Endothelial cell of umbilical vein (primary cell): ENCODE results near the gene CSNK1E. TPM values are rescaled to one million over a fixed set of nuclear protein-coding genes. Genes with fewer than 3 reads are reported as not detected.

Source experiments
- BruUV-seq: library from RNA; stranded (reverse); fragments of 400-500 nt; replicated peaks from 2 replicates; lab custom pipeline; 2021; lab: Mats Ljungman, UMichigan
- CTCF ChIA-PET: fragments of 300-600, 350-600 bp; sonication (Branson Sonifier 250); formaldehyde crosslinking; loops from one replicate; lab custom pipeline; 2021; ENCODE audit warnings: antibody characterized with exemption, inconsistent platforms; lab: Charles Lee
- POLR2A ChIA-PET: fragments of 300-600, 350-600 bp; sonication (Branson Sonifier 250); formaldehyde crosslinking; loops from one replicate; lab custom pipeline; 2021; ENCODE audit warnings: antibody characterized with exemption, inconsistent platforms; lab: Charles Lee
- DNase-seq: peaks from one replicate; pipeline ENCODE4 v3.0.0-alpha.2; 2011; ENCODE audit warnings: low read depth, low spot score
- FAIRE-seq: peaks from 2 replicates; lab custom pipeline; 2011; peaks lifted over from hg19 to GRCh38; lab: Jason Lieb, UNC
- H2AFZ ChIP-seq: 2 replicates; pipeline ENCODE4 v1.6.0; 2012; ENCODE audit warnings: low read depth, low read length, control low read depth, inconsistent platforms
- H3K27ac ChIP-seq: 2 replicates; pipeline ENCODE4 v1.5.1; 2011; ENCODE audit warnings: low read depth, mild to moderate bottlenecking, control low read depth, low read length, moderate library complexity; ENCODE audit not compliant: insufficient read depth
- H3K27me3 ChIP-seq, 2 experiments: 2 replicates each; pipeline versions ENCODE4 v1.6.0 to v1.6.1; 2011; ENCODE audit warnings: low read length in 2 of 2, mixed read lengths in 1 of 2; ENCODE audit not compliant: control insufficient read depth in 2 of 2, insufficient read depth in 2 of 2
- H3K36me3 ChIP-seq, 2 experiments: 2 replicates in 1 of 2; 3 replicates in 1 of 2; pipeline ENCODE4 v1.5.1; 2011; ENCODE audit warnings: low read length in 2 of 2, mild to moderate bottlenecking in 1 of 2, moderate library complexity in 1 of 2; ENCODE audit not compliant: control insufficient read depth in 2 of 2, insufficient read depth in 2 of 2; ENCODE audit errors: extremely low read depth in 1 of 2
- H3K4me1 ChIP-seq: 3 replicates; pipeline ENCODE4 v1.5.1; 2011; ENCODE audit warnings: mild to moderate bottlenecking, low read length; ENCODE audit not compliant: control insufficient read depth, insufficient read depth; ENCODE audit errors: extremely low read depth
- H3K4me2 ChIP-seq: 2 replicates; pipeline ENCODE4 v1.6.1; 2011; ENCODE audit warnings: low read length, control low read depth, mixed read lengths; ENCODE audit not compliant: insufficient read depth
- H3K4me3 ChIP-seq, 3 experiments: fragments of 200-600 bp in 1 of 3; sonication (generic), shearing (Covaris generic) in 1 of 3; replicated peaks in 1 of 3; 2 replicates each; pipeline ENCODE4 v1.5.1; 2011 to 2016; ENCODE audit warnings: control low read depth in 3 of 3, low read length in 3 of 3, mild to moderate bottlenecking in 2 of 3, inconsistent platforms in 1 of 3, low read depth in 1 of 3, moderate library complexity in 1 of 3; ENCODE audit not compliant: insufficient read depth in 1 of 3
- H3K79me2 ChIP-seq: 2 replicates; pipeline ENCODE4 v1.6.0; 2012; ENCODE audit warnings: low read length, inconsistent platforms; ENCODE audit not compliant: control insufficient read depth, insufficient read depth
- H3K9ac ChIP-seq: replicated peaks from 2 replicates; pipeline ENCODE3; 2011; ENCODE audit warnings: low read length, control low read depth; ENCODE audit not compliant: insufficient read depth; ENCODE audit errors: extremely low read depth
- H3K9me1 ChIP-seq: replicated peaks from 3 replicates; pipeline ENCODE4 v1.6.0; 2011; ENCODE audit warnings: mild to moderate bottlenecking, low read length; ENCODE audit not compliant: control insufficient read depth, insufficient read depth; ENCODE audit errors: extremely low read depth
- H3K9me3 ChIP-seq: replicated peaks from 2 replicates; pipeline ENCODE4 v1.5.1; 2012; ENCODE audit warnings: low read length, inconsistent platforms; ENCODE audit not compliant: control insufficient read depth, insufficient read depth
- H4K20me1 ChIP-seq: replicated peaks from 2 replicates; pipeline ENCODE3; 2011; ENCODE audit warnings: mild to moderate bottlenecking, low read length; ENCODE audit not compliant: control insufficient read depth, insufficient read depth; ENCODE audit errors: extremely low read depth
- EZH2 ChIP-seq: IDR thresholded peaks from 2 replicates; pipeline ENCODE4 v1.6.1; 2012; ENCODE audit warnings: borderline replicate concordance, low read depth, mild to moderate bottlenecking, moderate library complexity, low read length, inconsistent platforms; ENCODE audit not compliant: severe bottlenecking
- FOS ChIP-seq: IDR thresholded peaks from 2 replicates; pipeline ENCODE4 v1.6.1; 2011; ENCODE audit warnings: mild to moderate bottlenecking, low read length, moderate library complexity, borderline replicate concordance; ENCODE audit not compliant: insufficient read depth
- GATA2 ChIP-seq: IDR thresholded peaks from 2 replicates; pipeline ENCODE4 v1.7.0; 2011; ENCODE audit warnings: low read depth, mild to moderate bottlenecking, moderate library complexity, mixed read lengths, low read length; ENCODE audit not compliant: insufficient read length, insufficient read depth
- JUN ChIP-seq: IDR thresholded peaks from 2 replicates; pipeline ENCODE4 v1.6.1; 2011; ENCODE audit warnings: borderline replicate concordance, low read depth; ENCODE audit not compliant: insufficient read length, insufficient read depth
- MYC ChIP-seq: IDR thresholded peaks from one replicate; pipeline ENCODE4 v1.6.1; 2011; ENCODE audit warnings: mild to moderate bottlenecking, low read depth, low read length
- POLR2A ChIP-seq: IDR thresholded peaks from 2 replicates; pipeline ENCODE4 v1.6.1; 2012; ENCODE audit warnings: low read depth, mild to moderate bottlenecking, control low read depth, low read length
- POLR2AphosphoS5 ChIP-seq: IDR thresholded peaks from 2 replicates; pipeline ENCODE4 v1.6.1; 2012; ENCODE audit warnings: low read depth, mild to moderate bottlenecking, control low read depth, low read length, moderate library complexity; ENCODE audit not compliant: insufficient read depth
- dilution Hi-C: fragments of 300-500 bp; cut with MboI; formaldehyde crosslinking; loops from one replicate; pipeline ENCODE4 v1.15.0; 2019; ENCODE audit warnings: low sequenced_read_pairs; ENCODE audit not compliant: extremely low pct_ligation_motif_present
- intact Hi-C: fragments of 100-400 bp; cut with micrococcal nuclease; formaldehyde crosslinking; loops from one replicate; pipeline ENCODE4 v1.10.0; 2022
- polyA plus RNA-seq, 4 experiments: library from polyadenylated mRNA; depleted of rRNA in 3 of 4; stranded (reverse) in 3 of 4; unstranded in 1 of 4; fragments of >200 nt; gene quantifications; 2 replicates each; pipeline versions ENCODE4 v1.2.1 to v1.2.3, GENCODE V29; 2011 to 2012; ENCODE audit warnings: missing spikeins in 1 of 4
- total RNA-seq: library from RNA; stranded (reverse); gene quantifications from 2 replicates; pipeline ENCODE4 v1.2.3, GENCODE V29; 2021
- TF ChIP-seq, protein P1 (sequence below): IDR thresholded peaks from 2 replicates; pipeline ENCODE4 v1.6.1; 2011; ENCODE audit not compliant: insufficient read depth, insufficient read length
- TF ChIP-seq, protein P2 (sequence below), 2 donors: IDR thresholded peaks; 1 replicate in 1 of 2; 2 replicates in 1 of 2; pipeline ENCODE4 v1.5.1; 2011; ENCODE audit warnings: low read length in 2 of 2, mild to moderate bottlenecking in 2 of 2, moderate library complexity in 2 of 2, control low read depth in 1 of 2, inconsistent platforms in 1 of 2, low read depth in 1 of 2; ENCODE audit not compliant: insufficient read depth in 1 of 2; ENCODE audit errors: extremely low read depth in 1 of 2

Gene CSNK1E
- total and polyA plus RNA-seq, 2 donors (not counting 3 experiments of a cell fraction or from before 2014, with no cell fraction given), result 259 to 262 TPM

DNA sequence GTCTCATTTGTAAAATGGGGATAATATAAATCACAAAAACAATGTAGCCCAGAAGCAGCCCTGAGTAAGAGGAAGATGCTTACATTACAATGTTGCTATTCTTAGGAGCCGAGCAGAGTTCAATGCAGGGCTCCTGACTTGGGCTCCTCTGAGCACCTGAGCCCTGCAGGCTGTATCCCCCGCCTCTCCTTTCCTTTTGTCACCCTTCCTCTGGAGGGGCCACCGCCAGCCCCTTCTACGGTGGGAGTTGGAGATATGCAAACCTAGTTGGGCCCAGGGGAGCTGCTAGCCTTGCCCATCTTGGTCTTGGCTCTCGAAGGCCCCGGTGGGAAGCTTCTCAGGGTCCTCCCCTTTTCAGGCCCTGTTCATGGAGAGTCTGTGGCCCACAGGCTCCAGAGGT, 8.4 kb upstream of the CSNK1E start:
- dilution Hi-C loops, result no loop called here
- no peak for FAIRE-seq
- CTCF ChIA-PET, result interaction anchor here (1.3 kb wide), 1 partner anchor 16 kb away, joined by 3 read pairs; no protein-coding TSS in a partner anchor

More for the DNA sequence above, 8.4 kb upstream of the CSNK1E start:
- no peaks in the 10 kb centered on the region for H3K79me2 ChIP-seq
- H3K4me1 ChIP-seq, result peaks cover 11% of the 10 kb centered on the region
- H3K27ac ChIP-seq, result no peak overlapping the region
- H3K36me3 ChIP-seq, result no peaks in the 10 kb centered on the region
- H3K9me3 ChIP-seq, result no peaks in the 10 kb centered on the region
- no peak overlapping the region for H3K9ac ChIP-seq
- H4K20me1 ChIP-seq, result no peaks in the 10 kb centered on the region
- no peak overlapping the region for H3K4me2 ChIP-seq
- intact Hi-C loops, result no loop called here
- H3K9me1 ChIP-seq, result no peaks in the 10 kb centered on the region
- TF ChIP-seq POLR2AphosphoS5 (no peak), POLR2A (no peak), JUN (no peak), GATA2 (no peak), MYC (no peak), EZH2 (no peak), FOS (no peak)
- TF ChIP-seq, protein P1, sequence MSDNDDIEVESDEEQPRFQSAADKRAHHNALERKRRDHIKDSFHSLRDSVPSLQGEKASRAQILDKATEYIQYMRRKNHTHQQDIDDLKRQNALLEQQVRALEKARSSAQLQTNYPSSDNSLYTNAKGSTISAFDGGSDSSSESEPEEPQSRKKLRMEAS, result no peak
- TF ChIP-seq, protein P2, sequence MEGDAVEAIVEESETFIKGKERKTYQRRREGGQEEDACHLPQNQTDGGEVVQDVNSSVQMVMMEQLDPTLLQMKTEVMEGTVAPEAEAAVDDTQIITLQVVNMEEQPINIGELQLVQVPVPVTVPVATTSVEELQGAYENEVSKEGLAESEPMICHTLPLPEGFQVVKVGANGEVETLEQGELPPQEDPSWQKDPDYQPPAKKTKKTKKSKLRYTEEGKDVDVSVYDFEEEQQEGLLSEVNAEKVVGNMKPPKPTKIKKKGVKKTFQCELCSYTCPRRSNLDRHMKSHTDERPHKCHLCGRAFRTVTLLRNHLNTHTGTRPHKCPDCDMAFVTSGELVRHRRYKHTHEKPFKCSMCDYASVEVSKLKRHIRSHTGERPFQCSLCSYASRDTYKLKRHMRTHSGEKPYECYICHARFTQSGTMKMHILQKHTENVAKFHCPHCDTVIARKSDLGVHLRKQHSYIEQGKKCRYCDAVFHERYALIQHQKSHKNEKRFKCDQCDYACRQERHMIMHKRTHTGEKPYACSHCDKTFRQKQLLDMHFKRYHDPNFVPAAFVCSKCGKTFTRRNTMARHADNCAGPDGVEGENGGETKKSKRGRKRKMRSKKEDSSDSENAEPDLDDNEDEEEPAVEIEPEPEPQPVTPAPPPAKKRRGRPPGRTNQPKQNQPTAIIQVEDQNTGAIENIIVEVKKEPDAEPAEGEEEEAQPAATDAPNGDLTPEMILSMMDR (IDR thresholded peaks at IDR 0.05; ENCODE audit: extremely low read depth in 1 of 2, insufficient read depth in 1 of 2, low read depth in 1 of 2, low read length in 2 of 2), result no peak
- POLR2A ChIA-PET, result no interaction called here
- no peak overlapping the region for H2AFZ ChIP-seq
- no TSS peak for BruUV-seq
- DNase-seq, result no peak
- no peaks in the 10 kb centered on the region for H3K27me3 ChIP-seq
- no peak overlapping the region for H3K4me3 ChIP-seq
